Measurements from ENCODE around the gene ZNF275.
"Not testable (repeated sequence)": the region's sequence is repeated elsewhere in the genome, so short reads cannot be mapped to it uniquely, and the experiment has no call there.

Gene ZNF275, protein sequence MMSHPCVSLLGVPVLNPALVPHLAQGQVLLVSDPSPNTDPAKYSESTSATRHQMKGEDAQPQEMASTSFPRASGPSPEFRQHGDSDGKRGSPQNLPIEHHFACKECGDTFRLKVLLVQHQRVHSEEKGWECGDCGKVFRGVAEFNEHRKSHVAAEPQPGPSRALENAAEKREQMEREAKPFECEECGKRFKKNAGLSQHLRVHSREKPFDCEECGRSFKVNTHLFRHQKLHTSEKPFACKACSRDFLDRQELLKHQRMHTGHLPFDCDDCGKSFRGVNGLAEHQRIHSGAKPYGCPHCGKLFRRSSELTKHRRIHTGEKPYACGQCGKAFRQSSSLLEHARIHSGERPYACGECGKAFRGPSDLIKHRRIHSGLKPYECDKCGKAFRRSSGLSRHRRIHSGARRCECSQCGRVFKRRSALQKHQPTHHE

GRCh38 chrX:153333821-153334653, at the start of gene ZNF275:
TSS of gene ZNF275 (plus strand) at chrX:153334153. CDS start at chrX:153336680, 2,527 bp downstream.
- peak; percentile 95 for ATAC-seq
- no peak for TF ChIP-seq ISL1 (CRISPR knock-in tag; IDR thresholded peaks at IDR 0.05)
- TF ChIP-seq CSDC2 (CRISPR knock-in tag; IDR thresholded peaks at IDR 0.05): no peak
- TF ChIP-seq ZNF565 (CRISPR knock-in tag; conservative IDR thresholded peaks at IDR 0.05; ENCODE audit: low read depth): no peak
- TF ChIP-seq ZFP30 (CRISPR knock-in tag; IDR thresholded peaks at IDR 0.05): no peak
- TF ChIP-seq OSR1 (CRISPR knock-in tag; IDR thresholded peaks at IDR 0.05): no peak
- TF ChIP-seq ARNTL (CRISPR knock-in tag; IDR thresholded peaks at IDR 0.05; ENCODE audit: borderline replicate concordance, low read depth): no peak
- TF ChIP-seq ZNF70 (CRISPR knock-in tag; IDR thresholded peaks at IDR 0.05): no peak
- TF ChIP-seq ZNF8 (CRISPR knock-in tag; IDR thresholded peaks at IDR 0.05): no peak

- ATAC-seq: not testable (repeated sequence)
Measured at GRCh38 chrX:153285678-153286077, 48.3 kb upstream of the ZNF275 start.

- not testable (repeated sequence) for ATAC-seq
Measured at GRCh38 chrX:153288807-153289206, 45.1 kb upstream of the ZNF275 start.

DNA sequence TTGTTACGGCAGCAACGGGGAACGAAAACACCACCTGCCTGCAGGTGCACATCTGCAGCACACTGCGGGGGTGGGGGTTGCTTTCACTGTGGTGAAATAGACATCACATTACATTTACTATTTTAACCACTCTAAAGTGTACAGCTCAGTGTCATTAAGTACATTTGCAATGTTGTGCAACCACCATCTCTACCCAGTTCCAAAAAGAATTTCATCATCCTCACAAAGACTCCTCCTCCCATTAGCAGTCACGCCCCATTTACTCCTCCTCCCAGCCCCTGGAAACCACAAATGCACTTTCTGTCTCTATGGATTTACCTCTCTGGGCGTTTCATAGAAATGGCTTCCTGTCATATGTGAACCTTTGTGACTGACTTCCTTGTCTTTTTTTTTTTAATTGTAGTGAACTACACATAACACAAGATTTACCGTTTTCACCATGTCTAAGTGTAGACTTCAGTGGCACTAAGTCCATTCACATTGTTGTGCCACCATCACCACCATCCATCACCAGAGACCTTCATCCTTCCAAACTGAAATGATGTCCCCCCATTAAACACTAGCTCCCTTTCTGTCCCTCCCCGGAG, 40.4 kb upstream of the ZNF275 start:
- not testable (repeated sequence) for ATAC-seq

DNA sequence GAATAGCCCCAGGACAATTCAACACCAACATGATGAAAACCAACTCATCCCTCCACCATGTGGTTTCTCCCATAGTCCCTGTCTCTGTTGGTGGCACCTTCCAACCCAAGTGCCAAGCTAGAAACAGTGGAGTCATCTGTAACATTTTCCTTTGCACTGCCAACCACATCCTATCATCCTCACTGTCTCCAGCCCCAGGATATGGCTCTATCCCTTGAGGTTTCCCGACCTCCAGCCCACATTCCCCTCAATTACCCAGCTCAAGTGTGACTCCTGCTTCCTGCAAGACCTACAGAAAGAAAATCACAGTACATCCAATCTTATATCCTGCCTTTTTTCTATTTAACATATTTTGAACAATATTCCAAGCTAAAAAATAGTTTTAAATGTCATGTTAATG, 36.6 kb upstream of the ZNF275 start:
- no peak for TF ChIP-seq TOX (CRISPR knock-in tag; IDR thresholded peaks at IDR 0.05; ENCODE audit: borderline replicate concordance)
- no peak for TF ChIP-seq OSR1 (CRISPR knock-in tag; IDR thresholded peaks at IDR 0.05)
- no peak for TF ChIP-seq ZNF70 (CRISPR knock-in tag; IDR thresholded peaks at IDR 0.05)
- TF ChIP-seq ZNF8 (CRISPR knock-in tag; IDR thresholded peaks at IDR 0.05): no peak
- TF ChIP-seq BACH2 (CRISPR knock-in tag; IDR thresholded peaks at IDR 0.05; ENCODE audit: borderline replicate concordance): no peak
- TF ChIP-seq CSRNP3 (CRISPR knock-in tag; IDR thresholded peaks at IDR 0.05): no peak
- TF ChIP-seq RARB (CRISPR knock-in tag; IDR thresholded peaks at IDR 0.05): no peak
- no peak for TF ChIP-seq TCF4 (CRISPR knock-in tag; IDR thresholded peaks at IDR 0.05; ENCODE audit: borderline replicate concordance)
- TF ChIP-seq ISL1 (CRISPR knock-in tag; IDR thresholded peaks at IDR 0.05): no peak
- no peak for TF ChIP-seq ZC3H10 (CRISPR knock-in tag; IDR thresholded peaks at IDR 0.05)
- TF ChIP-seq SNAI2 (CRISPR knock-in tag; IDR thresholded peaks at IDR 0.05): no peak
- no peak for TF ChIP-seq ZFP3 (CRISPR knock-in tag; IDR thresholded peaks at IDR 0.05)
- no peak for ATAC-seq

GRCh38 chrX:153299855-153300254, 34.1 kb upstream of the ZNF275 start:
- ATAC-seq: no peak
- TF ChIP-seq ZFP30 (CRISPR knock-in tag; IDR thresholded peaks at IDR 0.05) (no peak), PPARA (CRISPR knock-in tag; IDR thresholded peaks at IDR 0.05; ENCODE audit: borderline replicate concordance) (no peak), CSRNP3 (CRISPR knock-in tag; IDR thresholded peaks at IDR 0.05) (no peak), CSDC2 (CRISPR knock-in tag; IDR thresholded peaks at IDR 0.05) (no peak), ZC3H10 (CRISPR knock-in tag; IDR thresholded peaks at IDR 0.05) (no peak)

DNA sequence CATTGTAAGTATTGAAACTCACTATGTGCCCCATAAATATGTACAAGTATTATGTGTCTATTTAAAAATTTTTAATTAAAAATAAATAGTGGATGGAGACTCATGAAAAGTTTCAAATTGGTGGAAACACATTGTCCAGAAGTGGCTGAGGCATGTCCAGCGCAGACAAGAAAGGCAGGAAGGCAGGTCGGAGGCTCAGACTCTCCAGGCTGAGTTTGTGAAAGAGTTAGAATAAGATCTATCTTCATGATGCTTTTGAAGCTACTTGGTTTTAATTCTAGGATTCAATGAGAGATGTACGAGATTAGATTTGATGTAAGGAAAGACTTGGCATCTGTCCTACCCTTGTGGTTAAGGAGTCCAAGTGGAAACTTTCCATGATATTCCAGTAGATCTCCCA, 32.2 kb upstream of the ZNF275 start:
- TF ChIP-seq ESRRG (CRISPR knock-in tag; IDR thresholded peaks at IDR 0.05) (no peak), ZFP3 (CRISPR knock-in tag; IDR thresholded peaks at IDR 0.05) (no peak), OSR1 (CRISPR knock-in tag; IDR thresholded peaks at IDR 0.05) (no peak), TCF4 (CRISPR knock-in tag; IDR thresholded peaks at IDR 0.05; ENCODE audit: borderline replicate concordance) (no peak), TOX (CRISPR knock-in tag; IDR thresholded peaks at IDR 0.05; ENCODE audit: borderline replicate concordance) (no peak), ZNF70 (CRISPR knock-in tag; IDR thresholded peaks at IDR 0.05) (no peak), ZC3H10 (CRISPR knock-in tag; IDR thresholded peaks at IDR 0.05) (no peak), CSDC2 (CRISPR knock-in tag; IDR thresholded peaks at IDR 0.05) (no peak)
- no peak for ATAC-seq
